ENCODE measurements around the gene OBI1.
A peak's percentile ranks its signal among the peaks of the same experiment; 100 is the strongest.

Gene OBI1

GRCh38 chr13:78610381-78610883 lies 48.5 kb downstream of the OBI1 start:
- TF ChIP-seq CTCF (IDR thresholded peaks at IDR 0.05; ENCODE audit: control insufficient read depth, insufficient read depth, low read depth, low read length, missing control alignments) = no peak
- peak; percentile 5 for DNase-seq (ENCODE audit: low read depth)
- no peak overlapping the region for H3K4me3 ChIP-seq (ENCODE audit: control insufficient read depth, low read depth, low read length)

- no peak for DNase-seq (ENCODE audit: low read depth)
- peak overlapping the region; percentile 61 for H3K4me3 ChIP-seq (ENCODE audit: control insufficient read depth, low read depth, low read length)
- TF ChIP-seq CTCF (IDR thresholded peaks at IDR 0.05; ENCODE audit: control insufficient read depth, insufficient read depth, low read depth, low read length, missing control alignments) = no peak
Measured at GRCh38 chr13:78609464-78610205, 49.3 kb downstream of the OBI1 start.

GRCh38 chr13:78608688-78609463 lies 50.1 kb downstream of the OBI1 start:
- peak overlapping the region; percentile 61 for H3K4me3 ChIP-seq (ENCODE audit: control insufficient read depth, low read depth, low read length)
- DNase-seq (ENCODE audit: low read depth) = no peak
- TF ChIP-seq CTCF (IDR thresholded peaks at IDR 0.05; ENCODE audit: control insufficient read depth, insufficient read depth, low read depth, low read length, missing control alignments) = no peak

GRCh38 chr13:78608252-78608687 lies 50.7 kb downstream of the OBI1 start:
- no peak for DNase-seq (ENCODE audit: low read depth)
- H3K4me3 ChIP-seq (ENCODE audit: control insufficient read depth, low read depth, low read length) = peak overlapping the region; percentile 30
- TF ChIP-seq CTCF (IDR thresholded peaks at IDR 0.05; ENCODE audit: control insufficient read depth, insufficient read depth, low read depth, low read length, missing control alignments) = no peak

- H3K4me3 ChIP-seq (ENCODE audit: control insufficient read depth, low read depth, low read length) = no peak overlapping the region
- no peak for DNase-seq (ENCODE audit: low read depth)
- TF ChIP-seq CTCF (IDR thresholded peaks at IDR 0.05; ENCODE audit: control insufficient read depth, insufficient read depth, low read depth, low read length, missing control alignments) = no peak
Measured at GRCh38 chr13:78607409-78608251, 51.3 kb downstream of the OBI1 start.
